ENCODE data around the gene ART4.

DNA sequence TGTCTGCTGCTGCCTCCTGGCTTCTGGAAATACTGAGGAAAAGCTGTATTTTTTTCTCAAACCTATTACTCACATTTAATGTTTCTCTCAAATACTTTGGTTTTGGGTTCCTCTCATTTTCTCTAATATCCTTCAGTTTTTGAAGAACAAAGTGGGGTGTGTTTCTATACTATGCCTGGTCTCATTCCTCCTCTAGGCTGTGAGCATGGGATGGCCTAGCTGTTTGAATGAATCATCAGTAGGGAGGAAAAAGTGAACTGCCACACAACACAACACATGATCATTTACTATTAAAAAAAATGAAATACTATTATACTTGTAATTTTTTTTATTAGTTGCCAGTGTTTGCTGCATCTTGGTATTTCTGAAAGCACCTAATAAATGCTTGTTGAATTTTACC is 18.1 kb downstream of the ART4 start:
- TF ChIP-seq, protein P1, sequence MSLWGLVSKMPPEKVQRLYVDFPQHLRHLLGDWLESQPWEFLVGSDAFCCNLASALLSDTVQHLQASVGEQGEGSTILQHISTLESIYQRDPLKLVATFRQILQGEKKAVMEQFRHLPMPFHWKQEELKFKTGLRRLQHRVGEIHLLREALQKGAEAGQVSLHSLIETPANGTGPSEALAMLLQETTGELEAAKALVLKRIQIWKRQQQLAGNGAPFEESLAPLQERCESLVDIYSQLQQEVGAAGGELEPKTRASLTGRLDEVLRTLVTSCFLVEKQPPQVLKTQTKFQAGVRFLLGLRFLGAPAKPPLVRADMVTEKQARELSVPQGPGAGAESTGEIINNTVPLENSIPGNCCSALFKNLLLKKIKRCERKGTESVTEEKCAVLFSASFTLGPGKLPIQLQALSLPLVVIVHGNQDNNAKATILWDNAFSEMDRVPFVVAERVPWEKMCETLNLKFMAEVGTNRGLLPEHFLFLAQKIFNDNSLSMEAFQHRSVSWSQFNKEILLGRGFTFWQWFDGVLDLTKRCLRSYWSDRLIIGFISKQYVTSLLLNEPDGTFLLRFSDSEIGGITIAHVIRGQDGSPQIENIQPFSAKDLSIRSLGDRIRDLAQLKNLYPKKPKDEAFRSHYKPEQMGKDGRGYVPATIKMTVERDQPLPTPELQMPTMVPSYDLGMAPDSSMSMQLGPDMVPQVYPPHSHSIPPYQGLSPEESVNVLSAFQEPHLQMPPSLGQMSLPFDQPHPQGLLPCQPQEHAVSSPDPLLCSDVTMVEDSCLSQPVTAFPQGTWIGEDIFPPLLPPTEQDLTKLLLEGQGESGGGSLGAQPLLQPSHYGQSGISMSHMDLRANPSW (CRISPR knock-in tag; conservative IDR thresholded peaks at IDR 0.05; ENCODE audit: low read depth), result no peak
- TF ChIP-seq, protein P2, sequence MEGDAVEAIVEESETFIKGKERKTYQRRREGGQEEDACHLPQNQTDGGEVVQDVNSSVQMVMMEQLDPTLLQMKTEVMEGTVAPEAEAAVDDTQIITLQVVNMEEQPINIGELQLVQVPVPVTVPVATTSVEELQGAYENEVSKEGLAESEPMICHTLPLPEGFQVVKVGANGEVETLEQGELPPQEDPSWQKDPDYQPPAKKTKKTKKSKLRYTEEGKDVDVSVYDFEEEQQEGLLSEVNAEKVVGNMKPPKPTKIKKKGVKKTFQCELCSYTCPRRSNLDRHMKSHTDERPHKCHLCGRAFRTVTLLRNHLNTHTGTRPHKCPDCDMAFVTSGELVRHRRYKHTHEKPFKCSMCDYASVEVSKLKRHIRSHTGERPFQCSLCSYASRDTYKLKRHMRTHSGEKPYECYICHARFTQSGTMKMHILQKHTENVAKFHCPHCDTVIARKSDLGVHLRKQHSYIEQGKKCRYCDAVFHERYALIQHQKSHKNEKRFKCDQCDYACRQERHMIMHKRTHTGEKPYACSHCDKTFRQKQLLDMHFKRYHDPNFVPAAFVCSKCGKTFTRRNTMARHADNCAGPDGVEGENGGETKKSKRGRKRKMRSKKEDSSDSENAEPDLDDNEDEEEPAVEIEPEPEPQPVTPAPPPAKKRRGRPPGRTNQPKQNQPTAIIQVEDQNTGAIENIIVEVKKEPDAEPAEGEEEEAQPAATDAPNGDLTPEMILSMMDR (IDR thresholded peaks at IDR 0.05), result no peak
- TF ChIP-seq RELA (CRISPR knock-in tag; IDR thresholded peaks at IDR 0.05; ENCODE audit: borderline replicate concordance) (no peak), KAT7 (CRISPR knock-in tag; IDR thresholded peaks at IDR 0.05; ENCODE audit: borderline replicate concordance) (no peak), SMAD3 (CRISPR knock-in tag; IDR thresholded peaks at IDR 0.05; ENCODE audit: borderline replicate concordance) (no peak), JAZF1 (CRISPR knock-in tag; IDR thresholded peaks at IDR 0.05) (no peak), CREB1 (CRISPR knock-in tag; IDR thresholded peaks at IDR 0.05) (no peak), NR3C1 (CRISPR knock-in tag; conservative IDR thresholded peaks at IDR 0.05; ENCODE audit: low read depth) (no peak), ZNF263 (CRISPR knock-in tag; IDR thresholded peaks at IDR 0.05; ENCODE audit: low read depth) (no peak)
- TF ChIP-seq, protein P3, sequence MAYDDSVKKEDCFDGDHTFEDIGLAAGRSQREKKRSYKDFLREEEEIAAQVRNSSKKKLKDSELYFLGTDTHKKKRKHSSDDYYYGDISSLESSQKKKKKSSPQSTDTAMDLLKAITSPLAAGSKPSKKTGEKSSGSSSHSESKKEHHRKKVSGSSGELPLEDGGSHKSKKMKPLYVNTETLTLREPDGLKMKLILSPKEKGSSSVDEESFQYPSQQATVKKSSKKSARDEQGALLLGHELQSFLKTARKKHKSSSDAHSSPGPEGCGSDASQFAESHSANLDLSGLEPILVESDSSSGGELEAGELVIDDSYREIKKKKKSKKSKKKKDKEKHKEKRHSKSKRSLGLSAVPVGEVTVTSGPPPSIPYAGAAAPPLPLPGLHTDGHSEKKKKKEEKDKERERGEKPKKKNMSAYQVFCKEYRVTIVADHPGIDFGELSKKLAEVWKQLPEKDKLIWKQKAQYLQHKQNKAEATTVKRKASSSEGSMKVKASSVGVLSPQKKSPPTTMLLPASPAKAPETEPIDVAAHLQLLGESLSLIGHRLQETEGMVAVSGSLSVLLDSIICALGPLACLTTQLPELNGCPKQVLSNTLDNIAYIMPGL (CRISPR knock-in tag; IDR thresholded peaks at IDR 0.05), result no peak
- TF ChIP-seq, protein P4, sequence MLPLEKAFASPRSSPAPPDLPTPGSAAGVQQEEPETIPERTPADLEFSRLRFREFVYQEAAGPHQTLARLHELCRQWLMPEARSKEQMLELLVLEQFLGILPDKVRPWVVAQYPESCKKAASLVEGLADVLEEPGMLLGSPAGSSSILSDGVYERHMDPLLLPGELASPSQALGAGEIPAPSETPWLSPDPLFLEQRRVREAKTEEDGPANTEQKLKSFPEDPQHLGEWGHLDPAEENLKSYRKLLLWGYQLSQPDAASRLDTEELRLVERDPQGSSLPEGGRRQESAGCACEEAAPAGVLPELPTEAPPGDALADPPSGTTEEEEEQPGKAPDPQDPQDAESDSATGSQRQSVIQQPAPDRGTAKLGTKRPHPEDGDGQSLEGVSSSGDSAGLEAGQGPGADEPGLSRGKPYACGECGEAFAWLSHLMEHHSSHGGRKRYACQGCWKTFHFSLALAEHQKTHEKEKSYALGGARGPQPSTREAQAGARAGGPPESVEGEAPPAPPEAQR (CRISPR knock-in tag; IDR thresholded peaks at IDR 0.05), result no peak
- TF ChIP-seq, protein P5, sequence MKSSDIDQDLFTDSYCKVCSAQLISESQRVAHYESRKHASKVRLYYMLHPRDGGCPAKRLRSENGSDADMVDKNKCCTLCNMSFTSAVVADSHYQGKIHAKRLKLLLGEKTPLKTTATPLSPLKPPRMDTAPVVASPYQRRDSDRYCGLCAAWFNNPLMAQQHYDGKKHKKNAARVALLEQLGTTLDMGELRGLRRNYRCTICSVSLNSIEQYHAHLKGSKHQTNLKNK (CRISPR knock-in tag; IDR thresholded peaks at IDR 0.05), result no peak
